Astrocyte of the cerebellum (primary cell): Measurements from ENCODE around the gene CENPF.
"Not testable (repeated sequence)": the region's sequence is repeated elsewhere in the genome, so short reads cannot be mapped to it uniquely, and the experiment has no call there.

Experiments
- DNase-seq: peaks from one replicate; pipeline ENCODE4 v3.0.0-alpha.2; 2011; ENCODE audit warnings: low read depth
- H3K4me3 ChIP-seq: 2 replicates; pipeline ENCODE4 v1.5.1; 2011; ENCODE audit warnings: mild to moderate bottlenecking, low read depth, low read length, moderate library complexity
- CTCF ChIP-seq: IDR thresholded peaks from 2 replicates; pipeline ENCODE4 v1.5.1; 2012; ENCODE audit warnings: low read length, low read depth, moderate library complexity, mild to moderate bottlenecking; ENCODE audit errors: missing control alignments
- in situ Hi-C: cut with HindIII; loops from 2 replicates; pipeline ENCODE4 v1.10.0; 2017; ENCODE audit warnings: low sequenced_read_pairs

The CENPF gene

GRCh38 chr1:214660900-214661299 is 57.9 kb downstream of the CENPF start:
- H3K4me3 ChIP-seq, result no peak overlapping the region
- in situ Hi-C loops, result loop anchor here (10.0 kb wide), 2 partner anchors 734 to 844 kb away; no protein-coding TSS in a partner anchor
- TF ChIP-seq CTCF, result peak; percentile 84
- DNase-seq, result peak; percentile 88

GRCh38 chr1:214662223-214662785 is 59.3 kb downstream of the CENPF start:
- no peak for DNase-seq
- no peak overlapping the region for H3K4me3 ChIP-seq
- in situ Hi-C loops, result loop anchor here (10.0 kb wide), 2 partner anchors 732 to 842 kb away; no protein-coding TSS in a partner anchor
- TF ChIP-seq CTCF, result no peak

- no peak for TF ChIP-seq CTCF
- in situ Hi-C loops, result loop anchor here (10.0 kb wide), 2 partner anchors 730 to 840 kb away; no protein-coding TSS in a partner anchor
- H3K4me3 ChIP-seq, result no peak overlapping the region
- no peak for DNase-seq
These were observed 61.8 kb downstream of the CENPF start for GRCh38 chr1:214664651-214665433.

- no peak overlapping the region for H3K4me3 ChIP-seq
- in situ Hi-C loops, result loop anchor here (10.0 kb wide), 2 partner anchors 729 to 839 kb away; no protein-coding TSS in a partner anchor
- TF ChIP-seq CTCF, result no peak
- no peak for DNase-seq
These were observed 62.7 kb downstream of the CENPF start for GRCh38 chr1:214665606-214666110.

- H3K4me3 ChIP-seq, result no peak overlapping the region
- no peak for TF ChIP-seq CTCF
- DNase-seq, result no peak
- in situ Hi-C loops, result loop anchor here (10.0 kb wide), 2 partner anchors 728 to 838 kb away; no protein-coding TSS in a partner anchor
These were observed 63.7 kb downstream of the CENPF start for GRCh38 chr1:214666674-214667073.

- H3K4me3 ChIP-seq, result no peak overlapping the region
- no peak for TF ChIP-seq CTCF
- DNase-seq, result no peak
- in situ Hi-C loops, result no loop called here
These were observed 67.1 kb downstream of the CENPF start for GRCh38 chr1:214670098-214670497.

- in situ Hi-C loops, H3K4me3 ChIP-seq, DNase-seq: not testable (repeated sequence)
These were observed 70.0 kb downstream of the CENPF start for GRCh38 chr1:214673029-214673428.
